A549 (cell line): ENCODE data around the gene CASP7. TPM values are rescaled to one million over a fixed set of nuclear protein-coding genes. Genes with fewer than 3 reads are reported as not detected.

Experiments used
- ATAC-seq, 2 experiments: fragments of 200-7000 bp in 1 of 2; fragments of >200 bp in 1 of 2; cut with Nextera tagmentation in 1 of 2; cut with Tn5 transposase in 1 of 2; 3 replicates each; pipeline versions ENCODE4 v1.8.0 to v1.9.1; 2018 to 2020; ENCODE audit warnings: mild to moderate bottlenecking in 1 of 2, moderate library complexity in 1 of 2
- CTCF ChIA-PET: fragments of 300-600 bp; sonication (Branson Sonifier 250); formaldehyde crosslinking; extraction: SDS; loops from one replicate; lab custom pipeline; 2021; ENCODE audit warnings: antibody characterized with exemption, inconsistent platforms; lab: Yijun Ruan, JAX
- POLR2A ChIA-PET: fragments of 350-600 bp; formaldehyde crosslinking; extraction: SDS; loops from one replicate; lab custom pipeline; 2021; ENCODE audit warnings: antibody characterized with exemption, inconsistent platforms; lab: Yijun Ruan, JAX
- DNase-seq, 2 experiments: peaks; one replicate each; pipeline versions ENCODE4 v3.0.0 to v3.0.0-alpha.2; 2011 to 2016; ENCODE audit warnings: low read depth in 1 of 2, low spot score in 1 of 2
- FAIRE-seq: peaks from 2 replicates; lab custom pipeline; 2011; peaks lifted over from hg19 to GRCh38; lab: Jason Lieb, UNC
- H3K27ac ChIP-seq, 2 experiments: fragments of >200 bp; sonication (Bioruptor Twin); formaldehyde crosslinking; 3 replicates each; pipeline ENCODE4 v1.5.1; 2016 to 2017
- H3K4me1 ChIP-seq: fragments of >200 bp; sonication (Bioruptor Twin); formaldehyde crosslinking; 3 replicates; pipeline ENCODE4 v1.6.1; 2016
- H3K4me2 ChIP-seq: fragments of >200 bp; sonication (Bioruptor Twin); formaldehyde crosslinking; 3 replicates; pipeline ENCODE4 v1.6.1; 2016
- H3K4me3 ChIP-seq: fragments of >200 bp; sonication (Bioruptor Twin); formaldehyde crosslinking; 3 replicates; pipeline ENCODE4 v1.5.1; 2016
- H3K9me3 ChIP-seq: fragments of >200 bp; sonication (Bioruptor Twin); formaldehyde crosslinking; 3 replicates; pipeline ENCODE4 v1.6.1; 2016
- ATOH8 ChIP-seq: fragments of 250-450 bp; sonication (Bioruptor Pico); IDR thresholded peaks from 2 replicates; pipeline ENCODE4 v1.5.0; 2020; ENCODE audit warnings: low read depth, mild to moderate bottlenecking, moderate library complexity
- BHLHE40 ChIP-seq: IDR thresholded peaks from 2 replicates; pipeline ENCODE4 v1.6.1; 2012; ENCODE audit warnings: low read depth, low read length, inconsistent platforms
- ESRRA ChIP-seq: fragments of 150-350 bp; IDR thresholded peaks from 2 replicates; pipeline ENCODE4 v1.6.1; 2014; ENCODE audit warnings: mild to moderate bottlenecking, low read length, borderline replicate concordance
- FOSB ChIP-seq: fragments of 250-450 bp; sonication (Bioruptor Pico); IDR thresholded peaks from 2 replicates; pipeline ENCODE4 v1.5.0; 2020; ENCODE audit warnings: mild to moderate bottlenecking, moderate library complexity
- FOSL2 ChIP-seq, 2 experiments: fragments of 450-650 bp in 1 of 2; fragments of >200 bp in 1 of 2; sonication (Bioruptor Twin) in 1 of 2; formaldehyde crosslinking; IDR thresholded peaks; 2 replicates each; pipeline versions ENCODE4 v1.5.0 to v1.6.1; 2016 to 2020; ENCODE audit warnings: mild to moderate bottlenecking in 1 of 2, moderate library complexity in 1 of 2
- GATA3 ChIP-seq: IDR thresholded peaks from 2 replicates; pipeline ENCODE4 v1.6.1; 2012; ENCODE audit warnings: borderline replicate concordance
- HDAC2 ChIP-seq: fragments of 200-600 bp; sonication (generic); IDR thresholded peaks from 2 replicates; pipeline ENCODE4 v1.6.1; 2016
- HES2 ChIP-seq: fragments of >200 bp; sonication (Bioruptor Twin); formaldehyde crosslinking; IDR thresholded peaks from 2 replicates; pipeline ENCODE4 v1.6.1; 2016
- HOXB13 ChIP-seq: fragments of 250-450 bp; sonication (Bioruptor Pico); IDR thresholded peaks from 2 replicates; pipeline ENCODE4 v1.5.0; 2020; ENCODE audit warnings: low read depth, mild to moderate bottlenecking, moderate library complexity
- JUN ChIP-seq, 2 experiments: fragments of >200 bp; sonication (Bioruptor Twin); formaldehyde crosslinking; IDR thresholded peaks; 2 replicates in 1 of 2; 3 replicates in 1 of 2; pipeline ENCODE4 v1.6.1; 2016 to 2017
- JUNB ChIP-seq: fragments of >200 bp; sonication (Bioruptor Twin); formaldehyde crosslinking; IDR thresholded peaks from 2 replicates; pipeline ENCODE4 v1.6.1; 2016
- MYC ChIP-seq: IDR thresholded peaks from 2 replicates; pipeline ENCODE4 v1.6.1; 2012; ENCODE audit warnings: mild to moderate bottlenecking, inconsistent platforms, low read length, improper control_type of control experiment, borderline replicate concordance
- REST ChIP-seq: fragments of 200-600 bp; sonication (generic); IDR thresholded peaks from 2 replicates; pipeline ENCODE4 v1.6.1; 2016; ENCODE audit warnings: antibody characterized with exemption, mild to moderate bottlenecking, moderate library complexity
- RNF2 ChIP-seq: fragments of 200-600 bp; sonication (generic); IDR thresholded peaks from 2 replicates; pipeline ENCODE4 v1.6.1; 2016; ENCODE audit warnings: low read depth, mild to moderate bottlenecking, antibody characterized with exemption, moderate library complexity, borderline replicate concordance
- SMC3 ChIP-seq: fragments of >200 bp; sonication (Bioruptor Twin); formaldehyde crosslinking; IDR thresholded peaks from 3 replicates; pipeline ENCODE4 v1.6.1; 2018; ENCODE audit warnings: inconsistent platforms
- WGBS: methylation state at CpG from one replicate; pipeline ENCODE4 v1.1.6; 2017; ENCODE audit errors: missing lambda C conversion rate; 5-methylcytosine and 5-hydroxymethylcytosine counted together
- polyA plus RNA-seq, 4 experiments: library from polyadenylated mRNA; depleted of rRNA in 3 of 4; stranded (reverse); fragments of >200 nt; fragmentation: RNase III in 1 of 4; extraction: RNeasy Plus Mini Kit Qiagen cat#74134 plus additional on column Dnase treatment in 1 of 4; gene quantifications; 2 replicates in 3 of 4; 3 replicates in 1 of 4; pipeline ENCODE4 v1.2.3, GENCODE V29; 2011 to 2017

Gene CASP7
- polyA plus RNA-seq, 2 of the 4 experiments (the other 2 are of a cell fraction), result 22.6 to 29.7 TPM

- 84% methylated on average over 5 of the region's 5 CpGs for WGBS
- POLR2A ChIA-PET, result no interaction called here
- no peaks in the 10 kb centered on the region for H3K9me3 ChIP-seq
- 0 out of 3 replicates have a peak, but pooled peaks cover 2% of the 10 kb centered on the region for H3K4me1 ChIP-seq
- H3K4me2 ChIP-seq, result no peak overlapping the region
- FAIRE-seq (no peak), ATAC-seq (no peak), DNase-seq (no peak)
- no peak for TF ChIP-seq RNF2
- no peak for TF ChIP-seq JUN (IDR thresholded peaks at IDR 0.05)
- no peak for TF ChIP-seq HOXB13 (CRISPR knock-in tag)
- no peak for TF ChIP-seq HES2
- no peak for TF ChIP-seq HDAC2
- no peak for TF ChIP-seq SMC3
- no peak for TF ChIP-seq ATOH8 (CRISPR knock-in tag)
- no peak for TF ChIP-seq REST
- no peak for TF ChIP-seq FOSB (CRISPR knock-in tag)
- CTCF ChIA-PET, result interaction anchor here (0.9 to 1.5 kb wide), 3 partner anchors 11 to 42 kb away, joined by 3 to 4 read pairs (median 3); no protein-coding TSS in a partner anchor
- H3K4me3 ChIP-seq, result no peak overlapping the region
- no peak overlapping the region for H3K27ac ChIP-seq
Observed at GRCh38 chr10:113666682-113667252, 12.9 kb upstream of the CASP7 start.

- FAIRE-seq, result no peak
Observed at GRCh38 chr10:113680190-113681111, 739 bp downstream of the CASP7 start.

More at GRCh38 chr10:113680190-113681111, 739 bp downstream of the CASP7 start:
- ATAC-seq (peak; percentile 61 to 63), DNase-seq (peak; percentile 28 to 57)
- TF ChIP-seq JUNB (0 out of 2 replicates have a peak, but pooled peaks have one; percentile 18), MYC (no peak), ESRRA (0 out of 2 replicates have a peak, but pooled peaks have one; percentile 30), BHLHE40 (no peak), GATA3 (no peak; the same call in 1 of the 2 replicates), RNF2 (no peak), FOSL2 (IDR thresholded peaks at IDR 0.05) (no peak; the same call in 1 of the 2 replicates), FOSL2 (CRISPR knock-in tag; IDR thresholded peaks at IDR 0.05) (peak; percentile 60)
- 2% methylated on average over 27 of the region's 28 CpGs for WGBS
- Histone ChIP-seq H3K4me3 (peak overlapping the region; percentile 97), H3K4me1 (peaks cover 11% of the 10 kb centered on the region), H3K4me2 (peak overlapping the region; percentile 79), H3K9me3 (0 out of 3 replicates have a peak, but pooled peaks cover 3% of the 10 kb centered on the region), H3K27ac (peak overlapping the region; percentile 96 to 100)
- POLR2A ChIA-PET, result interaction anchor here (0.6 to 1.0 kb wide), 2 partner anchors 66 to 213 kb away, joined by 3 to 9 read pairs; no protein-coding TSS in a partner anchor
- CTCF ChIA-PET, result interaction anchor here (1.0 to 2.5 kb wide), 15 partner anchors 10 to 506 kb away, joined by 3 to 11 read pairs (median 3); partner anchors contain the start of gene NRAP
